Parathyroid adenoma (tissue), 2 donors: ENCODE data around the gene IRF4.

Experiments
- H2AFZ ChIP-seq: fragments of 300-600 bp; sonication (generic); one replicate; pipeline ENCODE4 v1.7.0; 2017; ENCODE audit warnings: antibody characterized with exemption, mild to moderate bottlenecking
- H3K27ac ChIP-seq: fragments of 300-600 bp; sonication (generic); one replicate; pipeline ENCODE4 v1.7.0; 2017
- H3K27me3 ChIP-seq: fragments of 300-600 bp; sonication (generic); one replicate; pipeline ENCODE4 v1.7.0; 2017; ENCODE audit warnings: low read length; ENCODE audit not compliant: control insufficient read depth, insufficient read depth
- H3K36me3 ChIP-seq: fragments of 300-600 bp; sonication (generic); one replicate; pipeline ENCODE4 v1.7.0; 2017; ENCODE audit warnings: low read length; ENCODE audit not compliant: control insufficient read depth, insufficient read depth
- H3K4me1 ChIP-seq: fragments of 300-600 bp; sonication (generic); one replicate; pipeline ENCODE4 v1.7.0; 2017; ENCODE audit warnings: control low read depth
- H3K4me2 ChIP-seq: fragments of 300-600 bp; sonication (generic); one replicate; pipeline ENCODE4 v1.7.0; 2017; ENCODE audit warnings: low read length
- H3K4me3 ChIP-seq: fragments of 300-600 bp; sonication (generic); one replicate; pipeline ENCODE4 v1.7.0; 2017; ENCODE audit warnings: low read depth, low read length
- H3K79me2 ChIP-seq: fragments of 300-600 bp; sonication (generic); one replicate; pipeline ENCODE4 v1.7.0; 2017; ENCODE audit warnings: control low read depth
- H3K9ac ChIP-seq: fragments of 300-600 bp; sonication (generic); one replicate; pipeline ENCODE4 v1.7.0; 2017; ENCODE audit warnings: mild to moderate bottlenecking
- H3K9me3 ChIP-seq: fragments of 300-600 bp; sonication (generic); one replicate; pipeline ENCODE4 v1.7.0; 2017; ENCODE audit warnings: low read length; ENCODE audit not compliant: control insufficient read depth
- TF ChIP-seq, protein P1 (sequence below): fragments of 300-600 bp; sonication (generic); IDR thresholded peaks from one replicate; pipeline ENCODE4 v1.7.0; 2017; ENCODE audit warnings: antibody characterized with exemption, mild to moderate bottlenecking
- donor health status: primary hyperparathyroidism.

The IRF4 gene

DNA sequence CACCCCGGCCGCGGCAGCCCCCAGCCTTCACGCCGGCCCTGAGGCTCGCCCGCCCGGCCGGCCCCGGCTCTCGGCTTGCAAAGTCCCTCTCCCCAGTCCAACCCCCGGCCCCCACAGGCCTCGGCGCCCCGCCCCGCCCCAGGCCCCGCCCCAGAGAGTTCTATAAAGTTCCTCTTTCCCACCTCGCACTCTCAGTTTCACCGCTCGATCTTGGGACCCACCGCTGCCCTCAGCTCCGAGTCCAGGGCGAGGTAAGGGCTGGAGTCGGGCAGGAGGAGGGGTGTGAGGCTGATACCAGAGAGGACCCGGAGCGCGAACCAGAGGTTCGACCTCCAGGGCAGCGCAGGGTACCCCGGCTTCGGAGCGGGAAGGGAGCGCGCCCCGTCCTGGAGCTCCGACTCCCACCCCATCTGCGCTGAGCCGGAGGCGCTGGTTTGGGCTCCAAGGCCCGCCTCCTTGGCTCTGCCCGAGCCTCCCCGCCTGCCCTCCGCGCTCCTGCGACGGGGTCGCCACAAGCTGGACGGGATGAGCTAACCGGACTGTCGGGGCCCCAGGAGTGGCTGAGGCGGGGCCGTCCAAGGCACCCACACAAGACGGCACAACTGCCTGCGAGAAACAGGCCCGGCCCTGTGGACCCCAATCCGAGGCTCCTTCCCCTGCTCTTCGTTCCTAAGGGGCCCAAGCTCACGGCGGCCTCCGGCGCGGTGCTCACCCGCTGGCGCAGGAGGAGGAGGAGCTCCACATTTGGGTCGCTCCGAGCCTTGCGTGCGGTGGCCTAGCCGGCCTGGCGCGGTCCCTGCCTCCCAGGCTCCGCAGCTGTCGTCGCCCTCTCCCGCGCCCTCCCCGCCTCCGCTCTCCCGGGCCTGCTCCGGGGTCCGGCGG, at the start of gene IRF4:
Gene IRF4, plus strand, starts transcription at position 194 of the 882 bp plus-strand sequence. CDS start 1,401 bp downstream, outside the sequence.
- Histone ChIP-seq H3K27me3 (no peaks in the 10 kb centered on the region), H3K9ac (no peak within 1 kb of the TSS), H3K9me3 (no peaks in the 10 kb centered on the region), H2AFZ (peak within 1 kb of the TSS; percentile 42), H3K27ac (no peak within 1 kb of the TSS), H3K4me1 (no peaks in the 10 kb centered on the region), H3K36me3 (no peaks in the 10 kb centered on the region), H3K79me2 (no peaks in the 10 kb centered on the region), H3K4me2 (peak within 1 kb of the TSS; percentile 62), H3K4me3 (peak within 1 kb of the TSS; percentile 11)
- TF ChIP-seq, protein P1, sequence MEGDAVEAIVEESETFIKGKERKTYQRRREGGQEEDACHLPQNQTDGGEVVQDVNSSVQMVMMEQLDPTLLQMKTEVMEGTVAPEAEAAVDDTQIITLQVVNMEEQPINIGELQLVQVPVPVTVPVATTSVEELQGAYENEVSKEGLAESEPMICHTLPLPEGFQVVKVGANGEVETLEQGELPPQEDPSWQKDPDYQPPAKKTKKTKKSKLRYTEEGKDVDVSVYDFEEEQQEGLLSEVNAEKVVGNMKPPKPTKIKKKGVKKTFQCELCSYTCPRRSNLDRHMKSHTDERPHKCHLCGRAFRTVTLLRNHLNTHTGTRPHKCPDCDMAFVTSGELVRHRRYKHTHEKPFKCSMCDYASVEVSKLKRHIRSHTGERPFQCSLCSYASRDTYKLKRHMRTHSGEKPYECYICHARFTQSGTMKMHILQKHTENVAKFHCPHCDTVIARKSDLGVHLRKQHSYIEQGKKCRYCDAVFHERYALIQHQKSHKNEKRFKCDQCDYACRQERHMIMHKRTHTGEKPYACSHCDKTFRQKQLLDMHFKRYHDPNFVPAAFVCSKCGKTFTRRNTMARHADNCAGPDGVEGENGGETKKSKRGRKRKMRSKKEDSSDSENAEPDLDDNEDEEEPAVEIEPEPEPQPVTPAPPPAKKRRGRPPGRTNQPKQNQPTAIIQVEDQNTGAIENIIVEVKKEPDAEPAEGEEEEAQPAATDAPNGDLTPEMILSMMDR = no peak

DNA sequence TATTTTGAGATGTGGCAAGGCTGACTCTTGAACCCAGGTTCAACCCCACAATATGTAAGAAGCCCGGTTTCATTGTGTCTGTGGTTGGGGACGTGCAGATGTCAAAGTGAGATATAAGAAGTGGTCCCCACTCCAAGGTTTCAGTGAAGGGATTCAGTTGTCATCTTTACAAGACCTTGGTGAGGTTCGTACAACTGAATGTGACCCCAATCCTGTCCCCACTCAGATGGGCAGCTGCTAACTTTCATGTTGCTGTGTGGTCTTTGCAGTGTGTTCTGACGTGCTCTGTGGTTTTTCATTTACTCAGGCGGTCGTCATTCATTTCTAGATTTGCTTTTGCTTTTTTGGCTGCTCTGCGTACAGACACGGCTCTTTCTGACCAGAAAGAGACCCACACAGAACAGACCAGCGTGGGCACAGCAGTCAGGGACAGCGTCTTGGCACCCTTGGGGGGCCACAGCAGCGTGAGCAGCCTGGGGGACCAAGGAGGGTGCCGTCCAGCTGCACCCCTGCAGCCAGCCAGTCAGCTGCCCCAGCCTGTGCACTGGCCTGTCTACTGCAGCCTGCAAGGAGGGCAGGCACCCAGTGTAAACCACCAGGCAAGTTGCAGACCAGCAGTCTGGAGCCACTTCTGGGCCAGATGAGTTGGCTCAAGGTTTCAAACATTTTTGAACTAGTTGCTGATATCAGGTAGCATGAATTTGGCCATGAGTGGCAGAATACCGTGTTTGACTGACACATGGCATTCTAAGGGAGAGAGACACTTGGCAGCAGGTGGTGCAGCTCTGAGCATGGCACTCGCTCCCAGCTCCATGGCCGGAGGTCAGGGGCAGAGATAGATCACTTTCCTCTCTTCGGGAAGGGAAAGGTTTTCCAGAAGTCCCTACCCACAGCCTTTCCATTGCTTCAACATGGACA, 49.4 kb upstream of the IRF4 start:
- Histone ChIP-seq H2AFZ (no peak overlapping the region), H3K27ac (no peak overlapping the region), H3K27me3 (no peaks in the 10 kb centered on the region), H3K4me3 (no peak overlapping the region), H3K9me3 (no peaks in the 10 kb centered on the region), H3K4me2 (no peak overlapping the region), H3K4me1 (no peaks in the 10 kb centered on the region), H3K9ac (no peak overlapping the region), H3K79me2 (no peaks in the 10 kb centered on the region), H3K36me3 (no peaks in the 10 kb centered on the region)
- TF ChIP-seq, protein P1 = no peak

DNA sequence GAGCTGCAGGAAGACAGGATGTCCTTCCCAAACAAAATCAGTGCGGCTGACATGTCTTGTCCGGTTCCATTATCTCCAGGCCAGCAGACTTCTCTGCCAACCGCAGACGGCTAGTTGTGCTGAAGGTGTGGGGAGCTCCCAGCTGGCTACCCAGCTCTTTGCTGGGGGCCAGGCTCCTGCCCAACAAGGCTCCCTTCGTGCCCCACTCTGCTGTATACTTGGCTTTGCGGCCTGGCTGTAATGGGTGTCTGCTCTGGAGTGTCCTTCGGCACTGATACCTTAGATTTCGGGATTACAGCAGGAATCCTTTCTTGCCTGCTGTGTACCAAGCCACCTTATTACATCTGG, 48.7 kb upstream of the IRF4 start:
- H3K27ac ChIP-seq = no peak overlapping the region
- no peaks in the 10 kb centered on the region for H3K79me2 ChIP-seq
- H2AFZ ChIP-seq = no peak overlapping the region
- no peaks in the 10 kb centered on the region for H3K9me3 ChIP-seq
- H3K27me3 ChIP-seq = no peaks in the 10 kb centered on the region
- TF ChIP-seq, protein P1 = no peak
- no peak overlapping the region for H3K4me3 ChIP-seq
- H3K36me3 ChIP-seq = no peaks in the 10 kb centered on the region
- no peak overlapping the region for H3K4me2 ChIP-seq
- H3K4me1 ChIP-seq = no peaks in the 10 kb centered on the region
- H3K9ac ChIP-seq = no peak overlapping the region

DNA sequence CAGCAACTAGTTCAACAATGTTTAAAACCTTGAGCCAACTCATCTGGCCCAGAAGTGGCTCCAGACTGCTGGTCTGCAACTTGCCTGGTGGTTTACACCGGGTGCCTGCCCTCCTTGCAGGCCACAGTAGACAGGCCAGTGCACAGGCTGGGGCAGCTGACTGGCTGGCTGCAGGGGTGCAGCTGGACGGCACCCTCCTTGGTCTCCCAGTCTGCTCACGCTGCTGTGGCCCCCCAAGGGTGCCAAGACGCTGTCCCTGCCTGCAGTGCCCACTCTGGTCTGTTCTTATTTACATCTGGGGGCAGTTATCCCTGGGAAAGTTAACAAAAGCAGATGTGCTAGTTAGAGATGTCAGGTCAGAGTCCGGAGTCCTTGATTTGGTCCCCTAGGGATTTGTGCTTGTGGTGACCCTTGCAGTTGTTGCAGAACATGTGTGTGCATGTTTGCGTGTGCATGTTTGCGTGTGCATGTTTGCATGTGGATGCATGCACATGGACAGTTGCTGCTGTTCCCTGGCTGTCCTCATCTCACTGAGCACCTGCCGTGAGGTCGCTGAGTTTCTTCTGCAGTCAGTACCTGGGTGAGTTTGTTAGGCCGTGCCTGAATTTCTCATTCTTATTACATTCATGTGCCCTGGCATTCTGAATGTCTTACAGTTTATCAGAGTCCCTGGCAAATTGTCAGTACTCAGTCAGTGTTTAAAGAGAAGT, 48.2 kb upstream of the IRF4 start:
- Histone ChIP-seq H3K9me3 (no peaks in the 10 kb centered on the region), H3K79me2 (no peaks in the 10 kb centered on the region), H3K27ac (no peak overlapping the region), H3K4me1 (no peaks in the 10 kb centered on the region), H3K9ac (no peak overlapping the region), H3K36me3 (no peaks in the 10 kb centered on the region), H3K4me2 (no peak overlapping the region), H3K27me3 (no peaks in the 10 kb centered on the region), H3K4me3 (no peak overlapping the region), H2AFZ (no peak overlapping the region)
- TF ChIP-seq, protein P1 = no peak
